ENCODE measurements around the gene AMY1B.
"Not testable (repeated sequence)": the region's sequence is repeated elsewhere in the genome, so short reads cannot be mapped to it uniquely, and the experiment has no call there.

AMY1B gene

DNA sequence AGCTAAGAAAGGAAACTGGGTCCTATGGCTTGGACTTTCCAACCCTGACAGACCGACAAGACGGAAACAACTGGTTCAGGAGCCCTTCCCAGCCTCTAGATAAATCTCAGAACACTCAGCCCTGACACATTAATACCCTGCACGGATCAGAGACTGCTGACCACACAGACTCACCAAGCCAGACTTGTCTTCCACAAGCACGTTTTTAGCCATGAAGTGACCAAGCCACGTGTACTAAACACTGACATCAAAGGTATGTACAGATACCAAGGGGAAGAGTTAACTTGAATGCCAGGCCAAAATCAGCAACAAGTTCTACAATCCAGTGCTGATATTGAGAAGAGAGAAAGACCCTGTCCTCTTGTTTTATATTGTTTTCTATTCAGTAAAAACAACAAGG, at the start of gene AMY1B:
AMY1B (minus strand) TSS at position 101 of the 400 bp plus-strand sequence. CDS start 571 bp downstream, outside the sequence.
- in situ Hi-C loops (cut with HindIII; ENCODE audit: low sequenced_read_pairs): not testable (repeated sequence)

DNA sequence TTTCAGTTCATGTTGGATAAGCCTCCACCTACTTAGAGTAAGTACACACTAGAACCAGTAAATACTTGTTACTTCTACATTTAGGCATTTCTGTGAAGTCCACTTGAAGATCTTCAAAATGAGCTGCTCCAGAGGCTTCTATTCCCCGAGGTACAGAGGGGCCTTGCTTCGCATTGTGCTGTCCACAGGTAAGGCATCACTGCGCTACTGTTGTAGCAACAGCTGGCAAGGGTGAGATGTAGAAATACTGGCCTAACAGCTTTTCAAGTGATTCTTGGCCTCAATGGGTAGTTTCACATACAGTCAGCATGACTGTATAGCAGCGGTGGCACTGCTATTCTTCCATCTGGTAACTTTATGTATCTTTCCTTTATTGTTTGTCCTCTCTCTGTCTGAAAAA, 49.0 kb upstream of the AMY1B start:
- in situ Hi-C loops (cut with HindIII; ENCODE audit: low sequenced_read_pairs): not testable (repeated sequence)

DNA sequence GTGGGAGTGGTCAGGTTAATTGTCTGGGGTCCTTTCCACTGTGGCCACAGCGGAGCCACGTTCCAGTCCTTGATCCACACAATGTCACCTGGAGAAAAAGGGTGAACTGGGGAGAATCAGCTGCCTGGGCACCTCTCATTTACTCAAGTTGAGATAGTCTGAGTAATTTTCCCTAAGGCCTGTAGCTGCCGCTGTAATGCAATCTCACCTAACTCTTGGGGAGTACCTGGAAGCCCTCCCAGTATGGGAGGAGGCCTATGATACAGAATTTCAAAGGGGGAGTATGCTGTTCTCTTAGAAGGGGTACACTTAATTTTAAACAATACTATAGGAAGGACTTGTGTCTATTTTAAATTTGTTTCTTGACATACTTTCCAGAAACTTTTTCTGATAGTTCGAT, 48.4 kb upstream of the AMY1B start:
- in situ Hi-C loops (cut with HindIII; ENCODE audit: low sequenced_read_pairs): not testable (repeated sequence)

DNA sequence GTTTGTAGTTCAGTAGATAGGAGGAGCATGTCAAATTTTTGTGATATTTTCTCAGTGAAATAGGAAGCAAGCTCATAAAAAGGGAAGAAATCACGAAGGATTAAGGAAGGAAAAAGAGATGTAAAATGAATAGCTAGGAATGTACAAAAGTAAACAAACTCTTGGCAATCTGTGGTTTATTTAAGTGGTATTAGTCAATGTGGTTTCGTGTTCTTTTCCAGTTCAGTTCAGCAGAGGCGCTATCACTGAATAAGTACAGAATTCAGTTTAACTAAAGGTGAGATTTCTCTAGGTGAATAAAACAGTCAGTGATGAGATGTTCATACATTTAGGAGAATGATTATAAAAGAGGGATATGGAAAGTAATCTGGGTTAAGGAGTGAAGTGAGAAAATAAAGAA, 42.0 kb upstream of the AMY1B start:
- in situ Hi-C loops (cut with HindIII; ENCODE audit: low sequenced_read_pairs): not testable (repeated sequence)

DNA sequence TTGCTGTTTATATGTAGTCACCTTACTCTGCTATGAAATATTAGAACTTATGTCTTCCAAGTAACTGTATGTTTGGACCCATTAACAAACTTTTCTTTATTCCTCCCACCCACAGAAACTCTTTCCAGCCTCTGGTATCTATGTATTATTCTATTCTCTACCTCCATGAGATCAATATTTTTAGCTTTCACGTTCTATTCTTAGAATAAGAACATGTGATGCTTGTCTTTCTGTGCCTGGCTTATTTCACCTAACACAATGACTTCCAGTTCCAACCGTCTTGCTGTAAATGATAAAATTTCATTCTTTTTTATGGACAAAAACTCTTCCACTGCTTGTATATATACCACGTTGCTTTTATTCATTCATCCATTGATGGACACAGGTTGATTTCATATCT, 39.3 kb upstream of the AMY1B start:
- in situ Hi-C loops (cut with HindIII; ENCODE audit: low sequenced_read_pairs): not testable (repeated sequence)

DNA sequence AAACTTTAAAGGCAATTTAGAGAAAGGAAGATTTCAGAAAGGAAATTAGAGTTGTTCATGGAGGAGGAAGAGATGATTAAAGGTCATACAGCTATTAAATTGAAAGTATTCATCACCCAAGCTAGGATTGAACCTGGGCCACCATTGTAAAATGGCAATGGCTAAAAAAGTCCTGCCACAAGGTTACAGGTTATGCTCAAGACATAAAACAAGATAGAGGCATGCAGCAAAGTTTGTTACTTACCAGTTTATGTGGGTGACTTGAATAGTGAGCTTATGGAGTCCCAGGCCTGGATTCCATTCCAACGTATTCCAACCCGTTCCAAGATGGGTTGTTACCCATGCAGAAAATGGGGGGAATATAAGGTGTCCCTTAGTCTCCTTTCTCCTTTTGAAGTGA, 25.5 kb upstream of the AMY1B start:
- in situ Hi-C loops (cut with HindIII; ENCODE audit: low sequenced_read_pairs): not testable (repeated sequence)

DNA sequence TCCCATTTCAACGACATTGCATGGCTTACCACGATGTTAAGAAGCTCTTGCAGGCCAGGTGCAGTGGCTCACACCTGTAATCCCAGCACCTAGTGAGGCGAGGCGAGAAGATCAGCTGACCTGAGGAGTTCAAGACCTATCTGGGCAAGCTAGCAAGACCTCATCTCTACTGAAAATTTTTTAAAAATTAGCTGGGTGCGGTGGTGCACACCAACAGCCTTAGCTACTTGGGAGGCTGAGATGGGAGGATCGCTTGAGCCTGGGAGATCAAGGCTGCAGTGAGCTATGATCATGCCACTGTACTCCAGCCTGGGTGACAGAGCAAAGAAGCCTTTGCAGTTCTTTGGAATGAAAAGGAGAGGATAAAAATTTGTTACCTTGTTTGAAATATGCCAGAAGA, 21.4 kb upstream of the AMY1B start:
- in situ Hi-C loops (cut with HindIII; ENCODE audit: low sequenced_read_pairs): not testable (repeated sequence)

DNA sequence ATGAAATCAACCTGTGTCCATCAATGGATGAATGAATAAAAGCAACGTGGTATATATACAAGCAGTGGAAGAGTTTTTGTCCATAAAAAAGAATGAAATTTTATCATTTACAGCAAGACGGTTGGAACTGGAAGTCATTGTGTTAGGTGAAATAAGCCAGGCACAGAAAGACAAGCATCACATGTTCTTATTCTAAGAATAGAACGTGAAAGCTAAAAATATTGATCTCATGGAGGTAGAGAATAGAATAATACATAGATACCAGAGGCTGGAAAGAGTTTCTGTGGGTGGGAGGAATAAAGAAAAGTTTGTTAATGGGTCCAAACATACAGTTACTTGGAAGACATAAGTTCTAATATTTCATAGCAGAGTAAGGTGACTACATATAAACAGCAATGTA, 14.4 kb upstream of the AMY1B start:
- in situ Hi-C loops (cut with HindIII; ENCODE audit: low sequenced_read_pairs): not testable (repeated sequence)

DNA sequence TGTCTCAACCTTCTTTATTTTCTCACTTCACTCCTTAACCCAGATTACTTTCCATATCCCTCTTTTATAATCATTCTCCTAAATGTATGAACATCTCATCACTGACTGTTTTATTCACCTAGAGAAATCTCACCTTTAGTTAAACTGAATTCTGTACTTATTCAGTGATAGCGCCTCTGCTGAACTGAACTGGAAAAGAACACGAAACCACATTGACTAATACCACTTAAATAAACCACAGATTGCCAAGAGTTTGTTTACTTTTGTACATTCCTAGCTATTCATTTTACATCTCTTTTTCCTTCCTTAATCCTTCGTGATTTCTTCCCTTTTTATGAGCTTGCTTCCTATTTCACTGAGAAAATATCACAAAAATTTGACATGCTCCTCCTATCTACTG, 11.7 kb upstream of the AMY1B start:
- in situ Hi-C loops (cut with HindIII; ENCODE audit: low sequenced_read_pairs): not testable (repeated sequence)

DNA sequence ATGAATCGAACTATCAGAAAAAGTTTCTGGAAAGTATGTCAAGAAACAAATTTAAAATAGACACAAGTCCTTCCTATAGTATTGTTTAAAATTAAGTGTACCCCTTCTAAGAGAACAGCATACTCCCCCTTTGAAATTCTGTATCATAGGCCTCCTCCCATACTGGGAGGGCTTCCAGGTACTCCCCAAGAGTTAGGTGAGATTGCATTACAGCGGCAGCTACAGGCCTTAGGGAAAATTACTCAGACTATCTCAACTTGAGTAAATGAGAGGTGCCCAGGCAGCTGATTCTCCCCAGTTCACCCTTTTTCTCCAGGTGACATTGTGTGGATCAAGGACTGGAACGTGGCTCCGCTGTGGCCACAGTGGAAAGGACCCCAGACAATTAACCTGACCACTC, 5.2 kb upstream of the AMY1B start:
- in situ Hi-C loops (cut with HindIII; ENCODE audit: low sequenced_read_pairs): not testable (repeated sequence)

DNA sequence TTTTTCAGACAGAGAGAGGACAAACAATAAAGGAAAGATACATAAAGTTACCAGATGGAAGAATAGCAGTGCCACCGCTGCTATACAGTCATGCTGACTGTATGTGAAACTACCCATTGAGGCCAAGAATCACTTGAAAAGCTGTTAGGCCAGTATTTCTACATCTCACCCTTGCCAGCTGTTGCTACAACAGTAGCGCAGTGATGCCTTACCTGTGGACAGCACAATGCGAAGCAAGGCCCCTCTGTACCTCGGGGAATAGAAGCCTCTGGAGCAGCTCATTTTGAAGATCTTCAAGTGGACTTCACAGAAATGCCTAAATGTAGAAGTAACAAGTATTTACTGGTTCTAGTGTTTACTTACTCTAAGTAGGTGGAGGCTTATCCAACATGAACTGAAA, 4.7 kb upstream of the AMY1B start:
- in situ Hi-C loops (cut with HindIII; ENCODE audit: low sequenced_read_pairs): not testable (repeated sequence)

DNA sequence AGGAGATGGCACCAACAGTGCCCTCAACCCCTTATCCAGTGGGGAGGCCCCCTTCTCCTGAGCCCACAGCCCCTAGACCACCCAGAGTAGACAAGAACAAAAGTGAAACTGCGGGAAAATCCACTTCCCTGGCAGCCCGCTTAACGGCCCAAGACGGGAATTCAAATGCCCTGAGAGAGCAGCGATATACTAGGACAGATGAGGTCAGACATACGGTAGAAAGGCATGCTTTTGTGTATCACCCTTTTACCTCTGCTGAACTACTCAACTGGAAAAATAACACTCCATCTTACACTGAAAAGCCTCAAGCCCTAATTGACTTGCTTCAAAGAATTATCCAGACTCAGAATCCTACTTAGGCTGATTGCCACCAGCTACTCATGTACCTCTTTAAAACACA, 1.4 kb upstream of the AMY1B start:
- in situ Hi-C loops (cut with HindIII; ENCODE audit: low sequenced_read_pairs): not testable (repeated sequence)

DNA sequence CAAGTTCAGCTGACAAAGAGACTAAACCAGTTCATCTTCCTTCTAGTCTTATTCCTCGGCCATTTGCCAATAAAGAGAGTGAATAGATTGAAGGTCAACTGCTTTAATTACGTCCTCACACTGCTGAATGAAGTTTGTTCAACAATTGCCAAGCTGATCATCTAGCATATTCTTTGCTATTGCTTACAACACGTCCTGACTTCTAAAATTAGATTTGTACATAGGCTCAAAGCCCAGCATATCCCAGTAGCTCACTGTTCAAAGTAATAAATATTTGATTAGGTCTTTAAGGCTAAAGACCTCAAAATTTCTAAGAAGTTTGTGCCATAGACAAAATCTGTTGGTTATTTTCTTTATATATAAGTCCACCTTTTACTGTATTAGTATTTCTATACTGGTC, 19.7 kb downstream of the AMY1B start:
- in situ Hi-C loops (cut with HindIII; ENCODE audit: low sequenced_read_pairs): not testable (repeated sequence)

DNA sequence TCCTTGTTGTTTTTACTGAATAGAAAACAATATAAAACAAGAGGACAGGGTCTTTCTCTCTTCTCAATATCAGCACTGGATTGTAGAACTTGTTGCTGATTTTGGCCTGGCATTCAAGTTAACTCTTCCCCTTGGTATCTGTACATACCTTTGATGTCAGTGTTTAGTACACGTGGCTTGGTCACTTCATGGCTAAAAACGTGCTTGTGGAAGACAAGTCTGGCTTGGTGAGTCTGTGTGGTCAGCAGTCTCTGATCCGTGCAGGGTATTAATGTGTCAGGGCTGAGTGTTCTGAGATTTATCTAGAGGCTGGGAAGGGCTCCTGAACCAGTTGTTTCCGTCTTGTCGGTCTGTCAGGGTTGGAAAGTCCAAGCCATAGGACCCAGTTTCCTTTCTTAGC, 40.5 kb downstream of the AMY1B start, which contains the start of gene AMY1A:
AMY1A (plus strand) TSS at position 301 of the 400 bp plus-strand sequence. CDS start 571 bp downstream, outside the sequence.
- in situ Hi-C loops (cut with HindIII; ENCODE audit: low sequenced_read_pairs): not testable (repeated sequence)

DNA sequence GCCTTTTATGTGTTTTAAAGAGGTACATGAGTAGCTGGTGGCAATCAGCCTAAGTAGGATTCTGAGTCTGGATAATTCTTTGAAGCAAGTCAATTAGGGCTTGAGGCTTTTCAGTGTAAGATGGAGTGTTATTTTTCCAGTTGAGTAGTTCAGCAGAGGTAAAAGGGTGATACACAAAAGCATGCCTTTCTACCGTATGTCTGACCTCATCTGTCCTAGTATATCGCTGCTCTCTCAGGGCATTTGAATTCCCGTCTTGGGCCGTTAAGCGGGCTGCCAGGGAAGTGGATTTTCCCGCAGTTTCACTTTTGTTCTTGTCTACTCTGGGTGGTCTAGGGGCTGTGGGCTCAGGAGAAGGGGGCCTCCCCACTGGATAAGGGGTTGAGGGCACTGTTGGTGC, 41.9 kb downstream of the AMY1B start:
- in situ Hi-C loops (cut with HindIII; ENCODE audit: low sequenced_read_pairs): not testable (repeated sequence)

DNA sequence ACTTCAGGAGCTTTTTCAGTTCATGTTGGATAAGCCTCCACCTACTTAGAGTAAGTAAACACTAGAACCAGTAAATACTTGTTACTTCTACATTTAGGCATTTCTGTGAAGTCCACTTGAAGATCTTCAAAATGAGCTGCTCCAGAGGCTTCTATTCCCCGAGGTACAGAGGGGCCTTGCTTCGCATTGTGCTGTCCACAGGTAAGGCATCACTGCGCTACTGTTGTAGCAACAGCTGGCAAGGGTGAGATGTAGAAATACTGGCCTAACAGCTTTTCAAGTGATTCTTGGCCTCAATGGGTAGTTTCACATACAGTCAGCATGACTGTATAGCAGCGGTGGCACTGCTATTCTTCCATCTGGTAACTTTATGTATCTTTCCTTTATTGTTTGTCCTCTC, 45.1 kb downstream of the AMY1B start:
- in situ Hi-C loops (cut with HindIII; ENCODE audit: low sequenced_read_pairs): not testable (repeated sequence)

DNA sequence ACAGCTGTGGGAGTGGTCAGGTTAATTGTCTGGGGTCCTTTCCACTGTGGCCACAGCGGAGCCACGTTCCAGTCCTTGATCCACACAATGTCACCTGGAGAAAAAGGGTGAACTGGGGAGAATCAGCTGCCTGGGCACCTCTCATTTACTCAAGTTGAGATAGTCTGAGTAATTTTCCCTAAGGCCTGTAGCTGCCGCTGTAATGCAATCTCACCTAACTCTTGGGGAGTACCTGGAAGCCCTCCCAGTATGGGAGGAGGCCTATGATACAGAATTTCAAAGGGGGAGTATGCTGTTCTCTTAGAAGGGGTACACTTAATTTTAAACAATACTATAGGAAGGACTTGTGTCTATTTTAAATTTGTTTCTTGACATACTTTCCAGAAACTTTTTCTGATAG, 45.7 kb downstream of the AMY1B start:
- in situ Hi-C loops (cut with HindIII; ENCODE audit: low sequenced_read_pairs): not testable (repeated sequence)

DNA sequence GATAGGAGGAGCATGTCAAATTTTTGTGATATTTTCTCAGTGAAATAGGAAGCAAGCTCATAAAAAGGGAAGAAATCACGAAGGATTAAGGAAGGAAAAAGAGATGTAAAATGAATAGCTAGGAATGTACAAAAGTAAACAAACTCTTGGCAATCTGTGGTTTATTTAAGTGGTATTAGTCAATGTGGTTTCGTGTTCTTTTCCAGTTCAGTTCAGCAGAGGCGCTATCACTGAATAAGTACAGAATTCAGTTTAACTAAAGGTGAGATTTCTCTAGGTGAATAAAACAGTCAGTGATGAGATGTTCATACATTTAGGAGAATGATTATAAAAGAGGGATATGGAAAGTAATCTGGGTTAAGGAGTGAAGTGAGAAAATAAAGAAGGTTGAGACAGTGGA, 52.1 kb downstream of the AMY1B start:
- in situ Hi-C loops (cut with HindIII; ENCODE audit: low sequenced_read_pairs): not testable (repeated sequence)

DNA sequence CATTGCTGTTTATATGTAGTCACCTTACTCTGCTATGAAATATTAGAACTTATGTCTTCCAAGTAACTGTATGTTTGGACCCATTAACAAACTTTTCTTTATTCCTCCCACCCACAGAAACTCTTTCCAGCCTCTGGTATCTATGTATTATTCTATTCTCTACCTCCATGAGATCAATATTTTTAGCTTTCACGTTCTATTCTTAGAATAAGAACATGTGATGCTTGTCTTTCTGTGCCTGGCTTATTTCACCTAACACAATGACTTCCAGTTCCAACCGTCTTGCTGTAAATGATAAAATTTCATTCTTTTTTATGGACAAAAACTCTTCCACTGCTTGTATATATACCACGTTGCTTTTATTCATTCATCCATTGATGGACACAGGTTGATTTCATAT, 54.8 kb downstream of the AMY1B start:
- in situ Hi-C loops (cut with HindIII; ENCODE audit: low sequenced_read_pairs): not testable (repeated sequence)

All from endothelial cell of hepatic sinusoid (primary cell).